HepG2 (cell line): ENCODE measurements around the gene USP19. TPM values are rescaled to one million over a fixed set of nuclear protein-coding genes. Genes with fewer than 3 reads are reported as not detected.

Source experiments
- AGO2 ChIP-seq: fragments of 200-400 bp; formaldehyde crosslinking; optimal IDR thresholded peaks from 2 replicates; pipeline ENCODE3; 2017; ENCODE audit warnings: mild to moderate bottlenecking, low read depth, low read length, moderate library complexity
- BCL6 ChIP-seq: IDR thresholded peaks from 2 replicates; pipeline ENCODE4 v1.6.1; 2016; ENCODE audit warnings: missing genetic modification reagents, missing compliant biosample characterization
- ELF1 ChIP-seq: sonication (generic); formaldehyde crosslinking; IDR thresholded peaks from 2 replicates; pipeline ENCODE4 v1.4.0; 2020; ENCODE audit warnings: missing genetic modification reagents
- GABPA ChIP-seq, 2 experiments: IDR thresholded peaks; 2 replicates each; pipeline ENCODE4 v1.6.1; 2011 to 2016; ENCODE audit warnings: low read depth in 2 of 2, low read length in 1 of 2, missing biosample characterization in 1 of 2, missing genetic modification characterization in 1 of 2
- HNRNPK ChIP-seq: fragments of 200-400 bp; formaldehyde crosslinking; IDR thresholded peaks from 2 replicates; pipeline ENCODE4 v1.6.1; 2018; ENCODE audit warnings: low read length, low read depth, moderate library complexity, mild to moderate bottlenecking; ENCODE audit not compliant: poor library complexity, severe bottlenecking
- IKZF4 ChIP-seq: sonication (generic); formaldehyde crosslinking; IDR thresholded peaks from 2 replicates; pipeline ENCODE4 v1.5.1; 2020; ENCODE audit warnings: borderline replicate concordance, mild to moderate bottlenecking, low read depth, missing genetic modification reagents; ENCODE audit errors: not compliant biosample characterization
- KDM1A ChIP-seq: IDR thresholded peaks from 2 replicates; pipeline ENCODE4 v1.6.1; 2016; ENCODE audit warnings: missing compliant biosample characterization
- KLF13 ChIP-seq: sonication (generic); formaldehyde crosslinking; IDR thresholded peaks from 2 replicates; pipeline ENCODE4 v1.4.0; 2020; ENCODE audit warnings: mild to moderate bottlenecking, missing genetic modification reagents
- RFX3 ChIP-seq: IDR thresholded peaks from 2 replicates; pipeline ENCODE4 v1.6.1; 2016; ENCODE audit warnings: missing biosample characterization, missing genetic modification reagents
- RFXANK ChIP-seq: IDR thresholded peaks from 2 replicates; pipeline ENCODE4 v1.6.1; 2016
- SOX13 ChIP-seq, 3 experiments: fragments of 450-650 bp in 1 of 3; sonication (generic) in 1 of 3; formaldehyde crosslinking in 1 of 3; IDR thresholded peaks in 2 of 3; conservative IDR thresholded peaks in 1 of 3; 2 replicates each; pipeline versions ENCODE4 v1.5.0 to v1.6.1; 2016 to 2020; ENCODE audit warnings: antibody characterized with exemption in 1 of 3, mild to moderate bottlenecking in 1 of 3, missing compliant biosample characterization in 1 of 3, missing genetic modification reagents in 1 of 3, moderate library complexity in 1 of 3
- TSC22D2 ChIP-seq: sonication (generic); formaldehyde crosslinking; IDR thresholded peaks from 2 replicates; pipeline ENCODE4 v1.5.1; 2020; ENCODE audit warnings: missing genetic modification reagents, mild to moderate bottlenecking, borderline replicate concordance
- ZBTB33 ChIP-seq: sonication (generic); formaldehyde crosslinking; IDR thresholded peaks from 2 replicates; pipeline ENCODE4 v1.4.0; 2020; ENCODE audit warnings: missing genetic modification reagents
- ZC3H13 ChIP-seq: sonication (generic); formaldehyde crosslinking; IDR thresholded peaks from 2 replicates; pipeline ENCODE4 v1.8.1; 2023; ENCODE audit warnings: mild to moderate bottlenecking, missing genetic modification reagents, moderate library complexity
- ZNF790 ChIP-seq: sonication (generic); formaldehyde crosslinking; IDR thresholded peaks from 2 replicates; pipeline ENCODE4 v1.8.0; 2022; ENCODE audit warnings: missing genetic modification reagents, mild to moderate bottlenecking, borderline replicate concordance
- ZNF792 ChIP-seq: IDR thresholded peaks from 2 replicates; pipeline ENCODE4 v1.6.1; 2016
- polyA plus RNA-seq, 8 experiments: library from polyadenylated mRNA; depleted of rRNA in 3 of 8; stranded (reverse) in 7 of 8; unstranded in 1 of 8; fragments of >200 nt; fragmentation: Illumina TruSeq in 4 of 8; extraction: Trizol in 4 of 8; gene quantifications; 2 replicates each; pipeline versions ENCODE4 v1.2.1 to v1.2.3, GENCODE V29; 2011 to 2016; ENCODE audit warnings: low read depth in 4 of 8, missing spikeins in 1 of 8, mixed read lengths in 1 of 8; ENCODE audit not compliant: insufficient read depth in 1 of 8
- total RNA-seq, 5 experiments: library from RNA; depleted of rRNA; stranded (reverse); fragments of >200 nt; fragmentation: Illumina TruSeq; extraction: Trizol; gene quantifications; 2 replicates each; pipeline ENCODE4 v1.2.3, GENCODE V29; 2016; ENCODE audit warnings: low read depth in 1 of 5
- TF ChIP-seq, protein P1 (sequence below): sonication (generic); formaldehyde crosslinking; IDR thresholded peaks from 2 replicates; pipeline ENCODE4 v1.5.1; 2020; ENCODE audit warnings: mild to moderate bottlenecking, missing genetic modification reagents, moderate library complexity
- TF ChIP-seq, protein P2 (sequence below): sonication (generic); formaldehyde crosslinking; IDR thresholded peaks from 2 replicates; pipeline ENCODE4 v1.8.1; 2023; ENCODE audit warnings: mild to moderate bottlenecking, moderate library complexity, missing genetic modification reagents
- TF ChIP-seq, protein P3 (sequence below): sonication (generic); formaldehyde crosslinking; IDR thresholded peaks from 2 replicates; pipeline ENCODE4 v1.4.0; 2020; ENCODE audit warnings: mild to moderate bottlenecking, missing genetic modification reagents

The USP19 gene
- total and polyA plus RNA-seq, 2 of the 13 experiments (the other 11 are each of a cell fraction or from before 2014, with no cell fraction given), result 28.3 to 31.7 TPM

DNA sequence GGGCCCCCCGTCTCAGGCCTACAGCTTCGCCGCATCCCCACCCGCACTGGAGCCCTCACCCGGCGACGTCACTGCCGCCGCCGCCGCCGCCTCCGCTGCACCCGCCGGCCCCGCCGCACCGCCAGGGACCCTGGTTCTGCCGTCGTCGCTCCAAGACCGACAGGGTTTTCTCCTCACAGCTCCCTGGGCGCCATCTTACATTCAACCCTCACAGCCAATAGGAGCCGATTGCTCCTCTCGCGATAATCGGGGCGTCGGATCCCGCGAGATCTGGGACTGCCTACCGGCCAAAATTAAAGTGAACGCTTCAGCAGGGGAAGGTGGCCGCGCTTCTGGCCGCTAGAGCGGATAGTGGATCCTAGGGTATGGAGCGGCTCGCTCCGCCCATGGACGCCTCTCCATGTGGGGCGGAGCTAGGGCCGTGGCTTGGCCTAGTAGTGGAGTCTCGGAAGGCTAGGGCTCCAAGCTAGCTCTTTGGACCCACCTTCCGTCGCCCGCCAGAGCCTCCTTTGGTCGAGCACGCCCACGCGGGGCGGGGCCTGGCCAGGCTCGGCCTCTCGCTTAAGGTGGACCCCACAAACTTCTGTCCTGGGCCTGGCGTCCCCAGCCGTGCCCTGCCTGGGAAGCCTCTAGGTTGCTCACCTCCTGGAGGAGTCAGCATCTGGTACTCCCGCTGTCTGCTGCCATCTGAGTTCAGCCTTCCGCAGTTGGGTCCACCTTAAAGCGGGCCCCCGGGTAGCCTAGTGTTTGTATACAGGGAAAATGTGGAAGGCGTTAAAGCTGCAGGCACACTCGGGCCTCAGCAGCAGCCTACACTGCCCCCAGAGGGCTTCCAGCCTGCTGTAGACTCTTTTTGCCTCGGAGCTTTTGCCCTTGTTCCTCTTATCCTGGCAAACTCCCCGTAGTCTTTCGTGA is 26.5 kb downstream of the USP19 start, which contains the start of gene QRICH1 (continued):
- TF ChIP-seq ZBTB33 (CRISPR knock-in tag) (no peak), ZC3H13 (CRISPR knock-in tag) (peak; percentile 91), BCL6 (CRISPR knock-in tag) (no peak), HNRNPK (peak; percentile 7), KDM1A (no peak), KLF13 (CRISPR knock-in tag) (no peak), ELF1 (CRISPR knock-in tag) (no peak; the same call in 1 of the 2 replicates), IKZF4 (CRISPR knock-in tag) (peak; percentile 56), GABPA (IDR thresholded peaks at IDR 0.05; ENCODE audit: low read depth, low read length) (no peak; the same call in 1 of the 2 replicates), GABPA (CRISPR knock-in tag; IDR thresholded peaks at IDR 0.05; ENCODE audit: low read depth) (peak; percentile 61), RFXANK (no peak), RFX3 (CRISPR knock-in tag) (no peak), AGO2 (peak; percentile 62), ZNF792 (CRISPR knock-in tag) (peak; percentile 55; the same call in 1 of the 2 replicates), TSC22D2 (peak; percentile 36; the same call in 1 of the 2 replicates), ZNF790 (CRISPR knock-in tag) (no peak), SOX13 (IDR thresholded peaks at IDR 0.05) (no peak), SOX13 (CRISPR knock-in tag; conservative IDR thresholded peaks at IDR 0.05 in 1 of 2, IDR thresholded peaks at IDR 0.05 in 1 of 2) (peak in 1 of 2 experiments; percentile 20; a peak in 2 of 4 replicates)
- TF ChIP-seq, protein P1, sequence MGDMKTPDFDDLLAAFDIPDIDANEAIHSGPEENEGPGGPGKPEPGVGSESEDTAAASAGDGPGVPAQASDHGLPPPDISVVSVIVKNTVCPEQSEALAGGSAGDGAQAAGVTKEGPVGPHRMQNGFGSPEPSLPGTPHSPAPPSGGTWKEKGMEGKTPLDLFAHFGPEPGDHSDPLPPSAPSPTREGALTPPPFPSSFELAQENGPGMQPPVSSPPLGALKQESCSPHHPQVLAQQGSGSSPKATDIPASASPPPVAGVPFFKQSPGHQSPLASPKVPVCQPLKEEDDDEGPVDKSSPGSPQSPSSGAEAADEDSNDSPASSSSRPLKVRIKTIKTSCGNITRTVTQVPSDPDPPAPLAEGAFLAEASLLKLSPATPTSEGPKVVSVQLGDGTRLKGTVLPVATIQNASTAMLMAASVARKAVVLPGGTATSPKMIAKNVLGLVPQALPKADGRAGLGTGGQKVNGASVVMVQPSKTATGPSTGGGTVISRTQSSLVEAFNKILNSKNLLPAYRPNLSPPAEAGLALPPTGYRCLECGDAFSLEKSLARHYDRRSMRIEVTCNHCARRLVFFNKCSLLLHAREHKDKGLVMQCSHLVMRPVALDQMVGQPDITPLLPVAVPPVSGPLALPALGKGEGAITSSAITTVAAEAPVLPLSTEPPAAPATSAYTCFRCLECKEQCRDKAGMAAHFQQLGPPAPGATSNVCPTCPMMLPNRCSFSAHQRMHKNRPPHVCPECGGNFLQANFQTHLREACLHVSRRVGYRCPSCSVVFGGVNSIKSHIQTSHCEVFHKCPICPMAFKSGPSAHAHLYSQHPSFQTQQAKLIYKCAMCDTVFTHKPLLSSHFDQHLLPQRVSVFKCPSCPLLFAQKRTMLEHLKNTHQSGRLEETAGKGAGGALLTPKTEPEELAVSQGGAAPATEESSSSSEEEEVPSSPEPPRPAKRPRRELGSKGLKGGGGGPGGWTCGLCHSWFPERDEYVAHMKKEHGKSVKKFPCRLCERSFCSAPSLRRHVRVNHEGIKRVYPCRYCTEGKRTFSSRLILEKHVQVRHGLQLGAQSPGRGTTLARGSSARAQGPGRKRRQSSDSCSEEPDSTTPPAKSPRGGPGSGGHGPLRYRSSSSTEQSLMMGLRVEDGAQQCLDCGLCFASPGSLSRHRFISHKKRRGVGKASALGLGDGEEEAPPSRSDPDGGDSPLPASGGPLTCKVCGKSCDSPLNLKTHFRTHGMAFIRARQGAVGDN (CRISPR knock-in tag), result peak; percentile 78
- TF ChIP-seq, protein P2, sequence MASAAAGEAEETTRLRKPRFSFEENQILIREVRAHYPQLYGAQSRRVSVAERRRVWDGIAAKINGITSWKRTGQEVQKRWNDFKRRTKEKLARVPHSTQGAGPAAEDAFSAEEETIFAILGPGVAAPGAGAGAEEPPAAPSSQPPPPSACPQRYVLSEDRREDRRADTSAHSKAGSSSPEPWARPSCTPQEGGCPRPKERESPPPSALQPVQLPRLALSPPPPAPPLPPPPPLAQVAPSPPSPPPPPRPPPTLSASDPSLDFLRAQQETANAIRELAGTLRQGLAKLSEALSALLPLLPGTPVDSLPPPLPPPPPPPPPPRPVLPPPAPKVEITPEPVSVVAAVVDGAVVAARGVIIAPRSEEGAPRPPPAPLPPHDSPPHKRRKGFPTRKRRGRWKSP (CRISPR knock-in tag), result no peak; the same call in 1 of the 2 replicates
- TF ChIP-seq, protein P3, sequence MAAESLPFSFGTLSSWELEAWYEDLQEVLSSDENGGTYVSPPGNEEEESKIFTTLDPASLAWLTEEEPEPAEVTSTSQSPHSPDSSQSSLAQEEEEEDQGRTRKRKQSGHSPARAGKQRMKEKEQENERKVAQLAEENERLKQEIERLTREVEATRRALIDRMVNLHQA (CRISPR knock-in tag), result 0 out of 2 replicates have a peak, but pooled peaks have one; percentile 60
